Stimulated activated CD4-positive, alpha-beta T cell treated with anti-CD3 and anti-CD28 coated beads, Interleukin-2, amount 100 ng/mL, for 4 hours (primary cell): ENCODE data around the gene SLC12A9.
"Not testable (repeated sequence)": the region's sequence is repeated elsewhere in the genome, so short reads cannot be mapped to it uniquely, and the experiment has no call there.

Experiments
- DNase-seq: peaks from one replicate; pipeline ENCODE4 v3.0.0-alpha.2; 2020; ENCODE audit warnings: low read depth

The SLC12A9 gene

GRCh38 chr7:100897772-100898454 lies 45.4 kb downstream of the SLC12A9 start:
- DNase-seq = no peak

DNA sequence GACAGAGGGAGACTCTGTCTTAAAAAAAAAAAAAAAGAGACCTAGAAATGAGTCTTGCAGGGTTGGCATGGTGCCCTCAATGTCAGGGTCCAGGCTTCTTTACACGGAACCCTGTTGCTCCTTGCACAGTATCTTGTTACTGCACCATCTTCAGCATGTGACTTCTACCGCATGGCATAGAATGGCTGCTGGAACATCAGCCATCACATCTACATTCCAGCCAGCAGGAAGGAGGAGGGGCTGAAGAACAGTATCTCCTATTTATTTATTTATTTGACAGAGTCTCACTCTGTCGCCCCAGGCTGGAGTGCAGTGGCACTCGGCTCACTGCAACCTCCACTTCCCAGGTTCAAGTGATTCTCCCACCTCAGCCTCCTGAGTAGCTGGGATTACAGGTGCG lies 46.9 kb downstream of the SLC12A9 start:
- DNase-seq = no peak

- no peak for DNase-seq
These were observed 48.5 kb downstream of the SLC12A9 start for GRCh38 chr7:100900978-100901377.

GRCh38 chr7:100901921-100902332 lies 49.4 kb downstream of the SLC12A9 start:
- DNase-seq = no peak

GRCh38 chr7:100902638-100903037 lies 50.1 kb downstream of the SLC12A9 start:
- DNase-seq = no peak

DNA sequence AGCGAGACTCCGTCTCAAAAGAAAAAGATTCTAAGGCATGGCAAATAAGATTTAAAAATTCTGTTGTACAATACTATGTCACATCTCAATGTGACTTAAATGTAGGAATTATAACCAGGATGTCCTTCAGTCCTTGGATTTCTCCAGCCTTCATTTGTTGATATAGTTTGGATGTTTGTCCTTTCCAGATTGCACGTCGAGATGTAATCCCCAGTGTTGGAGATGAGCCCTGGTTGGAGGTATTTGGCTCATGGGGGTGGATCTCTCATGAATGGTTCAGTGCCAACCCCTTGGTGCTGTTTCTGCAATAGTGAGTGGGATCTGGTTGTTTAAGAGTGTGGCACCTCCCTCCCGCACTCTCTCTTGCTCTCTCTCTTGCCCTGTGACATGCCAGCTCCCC lies 56.0 kb downstream of the SLC12A9 start:
- no peak for DNase-seq

DNA sequence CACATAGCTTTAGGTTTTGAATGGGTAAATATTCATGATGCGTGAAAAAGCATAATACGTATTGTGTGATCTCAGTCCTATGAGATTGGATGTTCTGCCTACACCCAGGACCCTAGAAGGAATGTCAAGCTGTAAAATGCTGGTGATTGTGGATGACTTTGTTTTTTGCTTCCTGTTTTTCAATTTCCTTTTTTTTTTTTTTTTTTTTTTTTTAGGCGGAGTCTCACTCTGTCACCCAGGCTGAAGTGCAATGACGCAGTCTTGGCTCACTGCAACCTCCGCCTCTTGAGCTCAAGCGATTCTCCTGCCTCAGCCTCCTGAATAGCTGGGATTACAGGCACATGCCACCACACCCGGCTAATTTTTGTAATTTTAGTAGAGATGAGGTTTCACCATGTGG lies 57.9 kb downstream of the SLC12A9 start:
- DNase-seq = not testable (repeated sequence)

- DNase-seq = no peak
These were observed 59.0 kb downstream of the SLC12A9 start for GRCh38 chr7:100911484-100911883.

GRCh38 chr7:100914208-100914878 lies 61.8 kb downstream of the SLC12A9 start:
- no peak for DNase-seq

- no peak for DNase-seq
These were observed 62.5 kb downstream of the SLC12A9 start for GRCh38 chr7:100914879-100915447.
